Measurements from ENCODE around the gene ROCK2. TPM values are rescaled to one million over a fixed set of nuclear protein-coding genes. Genes with fewer than 3 reads are reported as not detected.

Gene ROCK2
- total RNA-seq, 1 donor from 2014 or later: 45.1 TPM

DNA sequence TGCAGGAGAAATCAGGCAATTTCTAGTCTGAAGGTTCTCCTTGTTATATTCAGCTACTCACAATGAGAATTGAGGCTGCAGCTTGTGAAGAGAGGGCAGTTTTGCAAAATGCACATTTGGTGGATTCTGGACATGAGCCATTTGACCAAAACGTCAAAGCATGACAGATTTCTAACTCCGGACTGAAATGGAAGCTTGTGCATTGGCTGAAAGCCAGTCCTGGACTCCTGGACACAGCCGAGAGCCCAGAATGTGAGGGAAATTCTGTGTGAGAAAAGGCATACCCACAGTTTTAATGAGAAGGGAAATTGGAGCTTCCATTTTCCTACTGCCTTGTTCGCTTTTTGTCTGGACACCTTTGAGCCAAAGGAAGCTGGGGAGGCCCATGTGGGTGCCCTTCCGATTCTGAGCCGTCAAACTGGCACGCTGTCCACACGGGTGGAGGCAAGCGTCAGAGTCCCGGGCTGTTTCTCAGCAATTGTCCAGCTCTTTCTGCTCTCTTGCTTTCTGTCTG, 23.7 kb upstream of the ROCK2 start:
- H3K4me3 Mint-ChIP-seq (ENCODE audit: unreplicated experiment): no peak overlapping the region
- Histone ChIP-seq H2AFZ (ENCODE audit: low read depth, low read length) (peak overlapping the region; percentile 22), H3K9me3 (ENCODE audit: insufficient read depth, low read depth, low read length) (no peaks in the 10 kb centered on the region), H3K79me2 (ENCODE audit: insufficient read depth, low read length) (no peaks in the 10 kb centered on the region), H3K4me1 (ENCODE audit: insufficient read depth, low read length) (peaks cover 2% of the 10 kb centered on the region), H3K4me2 (ENCODE audit: low read length) (peak overlapping the region; percentile 57), H4K20me1 (ENCODE audit: insufficient read depth, low read length) (no peaks in the 10 kb centered on the region), H3K27ac (ENCODE audit: low read depth, low read length) (no peak overlapping the region), H3K36me3 (ENCODE audit: insufficient read depth, low read length) (no peaks in the 10 kb centered on the region), H3K27me3 (ENCODE audit: insufficient read depth, low read length) (no peaks in the 10 kb centered on the region), H3K9ac (ENCODE audit: low read length) (peak overlapping the region; percentile 26), H3K4me3 (ENCODE audit: insufficient read depth, low read depth, low read length) (no peak overlapping the region)
- no peak for TF ChIP-seq EZH2 (IDR thresholded peaks at IDR 0.05; ENCODE audit: insufficient read depth, low read length)
- TF ChIP-seq, protein P1, sequence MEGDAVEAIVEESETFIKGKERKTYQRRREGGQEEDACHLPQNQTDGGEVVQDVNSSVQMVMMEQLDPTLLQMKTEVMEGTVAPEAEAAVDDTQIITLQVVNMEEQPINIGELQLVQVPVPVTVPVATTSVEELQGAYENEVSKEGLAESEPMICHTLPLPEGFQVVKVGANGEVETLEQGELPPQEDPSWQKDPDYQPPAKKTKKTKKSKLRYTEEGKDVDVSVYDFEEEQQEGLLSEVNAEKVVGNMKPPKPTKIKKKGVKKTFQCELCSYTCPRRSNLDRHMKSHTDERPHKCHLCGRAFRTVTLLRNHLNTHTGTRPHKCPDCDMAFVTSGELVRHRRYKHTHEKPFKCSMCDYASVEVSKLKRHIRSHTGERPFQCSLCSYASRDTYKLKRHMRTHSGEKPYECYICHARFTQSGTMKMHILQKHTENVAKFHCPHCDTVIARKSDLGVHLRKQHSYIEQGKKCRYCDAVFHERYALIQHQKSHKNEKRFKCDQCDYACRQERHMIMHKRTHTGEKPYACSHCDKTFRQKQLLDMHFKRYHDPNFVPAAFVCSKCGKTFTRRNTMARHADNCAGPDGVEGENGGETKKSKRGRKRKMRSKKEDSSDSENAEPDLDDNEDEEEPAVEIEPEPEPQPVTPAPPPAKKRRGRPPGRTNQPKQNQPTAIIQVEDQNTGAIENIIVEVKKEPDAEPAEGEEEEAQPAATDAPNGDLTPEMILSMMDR (IDR thresholded peaks at IDR 0.05; ENCODE audit: insufficient read depth, low read depth, low read length): no peak
- H3K4me1 Mint-ChIP-seq (ENCODE audit: low read depth, unreplicated experiment): peaks cover 6% of the 10 kb centered on the region
- no peaks in the 10 kb centered on the region for H3K36me3 Mint-ChIP-seq (ENCODE audit: low read depth, unreplicated experiment)
- no peak overlapping the region for H3K27ac Mint-ChIP-seq (ENCODE audit: unreplicated experiment)
- FAIRE-seq: no peak
- H3K9me3 Mint-ChIP-seq (ENCODE audit: unreplicated experiment): peaks cover 2% of the 10 kb centered on the region
- DNase-seq (ENCODE audit: low read depth): no peak
- peaks cover 9% of the 10 kb centered on the region for H3K27me3 Mint-ChIP-seq (ENCODE audit: low read depth, unreplicated experiment)

DNA sequence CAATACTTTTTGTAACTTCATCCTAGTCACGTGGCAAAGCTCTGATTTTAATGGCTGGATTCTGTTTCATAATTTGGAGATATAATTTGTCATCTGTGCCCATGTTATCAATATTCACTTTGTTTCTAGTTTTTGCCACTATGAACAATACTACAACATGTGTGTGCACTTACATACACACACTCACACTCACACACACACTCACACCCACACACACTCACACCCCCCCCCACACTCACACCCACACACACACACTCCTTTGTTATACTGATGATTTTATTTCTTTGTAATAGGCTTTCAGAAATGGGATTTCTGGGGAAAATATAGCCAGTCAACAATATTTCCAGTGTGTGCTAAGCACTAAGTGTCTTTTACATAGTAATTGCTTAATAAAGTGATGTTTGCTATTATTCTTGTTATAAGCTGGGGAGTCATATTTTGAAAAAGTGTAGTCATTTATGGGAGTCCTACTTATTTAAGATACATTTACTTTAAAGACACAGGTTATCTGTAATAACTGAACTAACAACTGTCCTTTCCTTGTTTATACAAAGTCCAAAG, 22.8 kb upstream of the ROCK2 start:
- H3K4me1 ChIP-seq (ENCODE audit: insufficient read depth, low read length): no peaks in the 10 kb centered on the region
- H3K9ac ChIP-seq (ENCODE audit: low read length): no peak overlapping the region
- Mint-ChIP-seq H3K4me3 (ENCODE audit: unreplicated experiment) (no peak overlapping the region), H3K4me1 (ENCODE audit: low read depth, unreplicated experiment) (peaks cover 6% of the 10 kb centered on the region), H3K36me3 (ENCODE audit: low read depth, unreplicated experiment) (no peaks in the 10 kb centered on the region), H3K27ac (ENCODE audit: unreplicated experiment) (no peak overlapping the region), H3K27me3 (ENCODE audit: low read depth, unreplicated experiment) (peaks cover 6% of the 10 kb centered on the region), H3K9me3 (ENCODE audit: unreplicated experiment) (peaks cover 2% of the 10 kb centered on the region)
- H3K9me3 ChIP-seq (ENCODE audit: insufficient read depth, low read depth, low read length): no peaks in the 10 kb centered on the region
- H3K79me2 ChIP-seq (ENCODE audit: insufficient read depth, low read length): no peaks in the 10 kb centered on the region
- H3K4me3 ChIP-seq (ENCODE audit: insufficient read depth, low read depth, low read length): no peak overlapping the region
- H3K4me2 ChIP-seq (ENCODE audit: low read length): no peak overlapping the region
- H3K27me3 ChIP-seq (ENCODE audit: insufficient read depth, low read length): no peaks in the 10 kb centered on the region
- H3K36me3 ChIP-seq (ENCODE audit: insufficient read depth, low read length): no peaks in the 10 kb centered on the region
- DNase-seq (ENCODE audit: low read depth) (no peak), FAIRE-seq (no peak)
- no peak overlapping the region for H2AFZ ChIP-seq (ENCODE audit: low read depth, low read length)
- H3K27ac ChIP-seq (ENCODE audit: low read depth, low read length): no peak overlapping the region
- H4K20me1 ChIP-seq (ENCODE audit: insufficient read depth, low read length): no peaks in the 10 kb centered on the region
- no peak for TF ChIP-seq EZH2 (IDR thresholded peaks at IDR 0.05; ENCODE audit: insufficient read depth, low read length)
- TF ChIP-seq, protein P1 (IDR thresholded peaks at IDR 0.05; ENCODE audit: insufficient read depth, low read depth, low read length): no peak

DNA sequence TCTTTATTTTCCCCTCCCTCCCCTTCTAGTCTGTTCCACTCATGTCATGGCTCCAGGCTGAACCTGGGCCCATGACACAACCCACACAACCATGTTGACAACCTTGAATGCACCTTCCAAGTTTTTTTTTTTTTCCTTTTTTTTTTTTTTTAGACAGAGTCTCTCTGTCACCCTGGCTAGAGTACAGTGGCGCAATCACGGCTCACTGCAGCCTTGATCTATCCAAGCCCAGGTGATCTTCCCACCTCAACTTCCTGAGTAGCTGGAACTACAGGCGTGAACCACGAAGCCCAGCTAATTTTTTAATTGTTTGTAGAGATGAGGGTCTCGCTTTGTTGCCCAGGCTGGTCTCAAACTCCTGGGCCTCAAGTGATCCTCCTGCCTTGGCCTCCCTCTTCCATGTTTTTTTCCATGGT, 21.9 kb upstream of the ROCK2 start:
- no peak for DNase-seq (ENCODE audit: low read depth)
- no peak for TF ChIP-seq EZH2 (IDR thresholded peaks at IDR 0.05; ENCODE audit: insufficient read depth, low read length)
- TF ChIP-seq, protein P1 (IDR thresholded peaks at IDR 0.05; ENCODE audit: insufficient read depth, low read depth, low read length): no peak
- no peak overlapping the region for H3K4me2 ChIP-seq (ENCODE audit: low read length)
- H4K20me1 ChIP-seq (ENCODE audit: insufficient read depth, low read length): no peaks in the 10 kb centered on the region
- H3K4me1 ChIP-seq (ENCODE audit: insufficient read depth, low read length): no peaks in the 10 kb centered on the region
- H3K36me3 Mint-ChIP-seq (ENCODE audit: low read depth, unreplicated experiment): no peaks in the 10 kb centered on the region
- no peak overlapping the region for H3K4me3 Mint-ChIP-seq (ENCODE audit: unreplicated experiment)
- peaks cover 6% of the 10 kb centered on the region for H3K4me1 Mint-ChIP-seq (ENCODE audit: low read depth, unreplicated experiment)
- H3K27me3 ChIP-seq (ENCODE audit: insufficient read depth, low read length): no peaks in the 10 kb centered on the region
- H3K9me3 ChIP-seq (ENCODE audit: insufficient read depth, low read depth, low read length): no peaks in the 10 kb centered on the region
- no peaks in the 10 kb centered on the region for H3K79me2 ChIP-seq (ENCODE audit: insufficient read depth, low read length)
- H3K36me3 ChIP-seq (ENCODE audit: insufficient read depth, low read length): no peaks in the 10 kb centered on the region
- no peaks in the 10 kb centered on the region for H3K27me3 Mint-ChIP-seq (ENCODE audit: low read depth, unreplicated experiment)
- no peak for FAIRE-seq
- H3K27ac Mint-ChIP-seq (ENCODE audit: unreplicated experiment): no peak overlapping the region
- H3K27ac ChIP-seq (ENCODE audit: low read depth, low read length): no peak overlapping the region
- H2AFZ ChIP-seq (ENCODE audit: low read depth, low read length): no peak overlapping the region
- peaks cover 2% of the 10 kb centered on the region for H3K9me3 Mint-ChIP-seq (ENCODE audit: unreplicated experiment)
- no peak overlapping the region for H3K4me3 ChIP-seq (ENCODE audit: insufficient read depth, low read depth, low read length)
- no peak overlapping the region for H3K9ac ChIP-seq (ENCODE audit: low read length)
